Adipocyte (in vitro differentiated cells): ENCODE data around the gene GARS1.
"Not testable (repeated sequence)": the region's sequence is repeated elsewhere in the genome, so short reads cannot be mapped to it uniquely, and the experiment has no call there.

Source experiments
- DNase-seq: peaks from one replicate; pipeline ENCODE4 v3.0.0-alpha.2; 2015; ENCODE audit warnings: low read depth
- H3K27me3 ChIP-seq: replicated peaks from 2 replicates; pipeline ENCODE4 v1.7.0; 2013; ENCODE audit warnings: mild to moderate bottlenecking, low read length, moderate library complexity; ENCODE audit not compliant: control insufficient read depth, insufficient read depth
- H3K36me3 ChIP-seq: 2 replicates; pipeline ENCODE4 v1.7.0; 2013; ENCODE audit warnings: low read length, mild to moderate bottlenecking, moderate library complexity; ENCODE audit not compliant: control insufficient read depth, insufficient read depth, severe bottlenecking
- H3K4me1 ChIP-seq: 2 replicates; pipeline ENCODE4 v1.7.0; 2013; ENCODE audit warnings: mild to moderate bottlenecking, low read length, moderate library complexity; ENCODE audit not compliant: control insufficient read depth, insufficient read depth
- H3K4me3 ChIP-seq: 2 replicates; pipeline ENCODE4 v1.7.0; 2013; ENCODE audit warnings: mild to moderate bottlenecking, low read length, moderate library complexity
- H3K9ac ChIP-seq: 2 replicates; pipeline ENCODE4 v1.7.0; 2013; ENCODE audit warnings: mild to moderate bottlenecking, low read length, moderate library complexity
- H3K9me3 ChIP-seq: 2 replicates; pipeline ENCODE4 v1.7.0; 2013; ENCODE audit warnings: mild to moderate bottlenecking, low read length, moderate library complexity; ENCODE audit not compliant: control insufficient read depth

GARS1 gene

DNA sequence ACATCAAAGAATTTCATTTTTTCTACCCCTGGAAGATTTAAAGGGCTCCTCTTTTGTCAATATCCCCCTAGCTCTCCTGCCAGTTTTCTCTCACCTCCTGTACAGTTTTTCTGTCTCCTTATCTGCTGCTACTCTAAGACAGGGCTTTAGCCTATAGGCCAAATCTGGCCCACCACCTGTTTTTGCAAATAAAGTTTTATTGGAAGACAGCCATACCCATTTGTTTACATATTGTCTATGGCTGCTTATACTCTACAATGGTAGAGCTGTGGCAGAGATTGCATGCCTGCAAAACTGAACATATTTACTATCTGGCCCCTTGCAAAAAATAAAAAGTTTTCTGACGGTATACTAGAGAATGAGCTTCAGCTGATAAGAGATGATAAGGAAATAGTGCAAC, 37.4 kb upstream of the GARS1 start:
- DNase-seq, result no peak
- Histone ChIP-seq H3K9me3 (no peaks in the 10 kb centered on the region), H3K4me3 (no peak overlapping the region), H3K36me3 (peaks cover 25% of the 10 kb centered on the region), H3K9ac (no peak overlapping the region), H3K27me3 (no peaks in the 10 kb centered on the region), H3K4me1 (peaks cover 19% of the 10 kb centered on the region)

- Histone ChIP-seq H3K9ac (no peak overlapping the region), H3K27me3 (no peaks in the 10 kb centered on the region), H3K9me3 (no peaks in the 10 kb centered on the region), H3K4me1 (peaks cover 39% of the 10 kb centered on the region), H3K36me3 (peaks cover 18% of the 10 kb centered on the region), H3K4me3 (no peak overlapping the region)
- DNase-seq, result peak; percentile 63
These were observed 35.1 kb upstream of the GARS1 start for GRCh38 chr7:30559611-30560010.

DNA sequence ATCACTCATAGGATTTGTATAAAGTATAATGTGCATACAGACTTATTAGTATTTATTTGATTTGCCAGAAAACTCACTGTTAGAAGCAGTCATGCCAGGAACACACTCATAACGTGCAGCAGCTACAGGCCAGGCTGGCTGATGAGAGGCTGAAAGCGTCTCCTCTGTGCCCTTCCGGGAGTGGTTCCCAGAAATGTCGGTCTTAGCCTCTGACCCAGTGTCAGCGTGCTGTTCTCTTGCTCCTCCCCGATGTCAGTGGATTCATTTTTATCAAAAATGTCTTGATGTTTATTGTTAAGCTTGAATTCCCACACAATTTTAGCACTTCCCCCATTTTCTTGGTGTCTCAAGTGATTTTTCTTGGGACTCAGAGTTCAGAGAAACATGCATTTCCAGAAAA, 33.3 kb upstream of the GARS1 start:
- no peak for DNase-seq
- Histone ChIP-seq H3K9me3 (no peaks in the 10 kb centered on the region), H3K9ac (peak overlapping the region; percentile 71), H3K4me1 (peaks cover 39% of the 10 kb centered on the region), H3K4me3 (no peak overlapping the region), H3K36me3 (peaks cover 18% of the 10 kb centered on the region), H3K27me3 (no peaks in the 10 kb centered on the region)

DNA sequence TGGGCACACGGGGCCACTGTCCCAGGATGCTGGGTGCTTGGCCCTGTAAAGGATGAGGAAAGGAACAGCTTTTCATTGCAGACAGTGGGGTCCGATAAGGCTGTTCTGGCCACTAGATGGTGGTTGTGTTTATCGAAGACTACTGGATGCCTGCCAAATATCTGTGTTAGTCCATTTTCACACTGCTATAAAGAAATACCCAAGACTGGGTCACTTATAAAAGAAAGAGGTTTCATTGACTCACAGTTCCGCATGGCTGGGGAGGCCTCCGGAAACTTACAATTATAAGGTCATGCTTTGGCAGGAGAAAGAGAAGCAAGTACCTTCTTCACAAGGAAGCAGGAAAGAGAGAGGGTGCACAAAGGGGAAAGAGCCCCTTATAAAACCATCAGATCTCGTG, 32.2 kb upstream of the GARS1 start:
- Histone ChIP-seq H3K4me3 (no peak overlapping the region), H3K27me3 (no peaks in the 10 kb centered on the region), H3K9ac (peak overlapping the region; percentile 71), H3K9me3 (no peaks in the 10 kb centered on the region), H3K4me1 (peaks cover 39% of the 10 kb centered on the region), H3K36me3 (peaks cover 17% of the 10 kb centered on the region)
- DNase-seq, result peak; percentile 10

- peak overlapping the region; percentile 71 for H3K9ac ChIP-seq
- no peak overlapping the region for H3K4me3 ChIP-seq
- H3K9me3 ChIP-seq, result no peaks in the 10 kb centered on the region
- H3K4me1 ChIP-seq, result peaks cover 39% of the 10 kb centered on the region
- H3K27me3 ChIP-seq, result no peaks in the 10 kb centered on the region
- DNase-seq, result no peak
- peaks cover 17% of the 10 kb centered on the region for H3K36me3 ChIP-seq
These were observed 31.8 kb upstream of the GARS1 start for GRCh38 chr7:30562909-30563308.

- H3K36me3 ChIP-seq, result peaks cover 22% of the 10 kb centered on the region
- H3K4me3 ChIP-seq, result no peak overlapping the region
- no peaks in the 10 kb centered on the region for H3K9me3 ChIP-seq
- H3K9ac ChIP-seq, result peak overlapping the region; percentile 71
- H3K4me1 ChIP-seq, result peaks cover 39% of the 10 kb centered on the region
- no peaks in the 10 kb centered on the region for H3K27me3 ChIP-seq
- no peak for DNase-seq
These were observed 31.2 kb upstream of the GARS1 start for GRCh38 chr7:30563326-30563942.

DNA sequence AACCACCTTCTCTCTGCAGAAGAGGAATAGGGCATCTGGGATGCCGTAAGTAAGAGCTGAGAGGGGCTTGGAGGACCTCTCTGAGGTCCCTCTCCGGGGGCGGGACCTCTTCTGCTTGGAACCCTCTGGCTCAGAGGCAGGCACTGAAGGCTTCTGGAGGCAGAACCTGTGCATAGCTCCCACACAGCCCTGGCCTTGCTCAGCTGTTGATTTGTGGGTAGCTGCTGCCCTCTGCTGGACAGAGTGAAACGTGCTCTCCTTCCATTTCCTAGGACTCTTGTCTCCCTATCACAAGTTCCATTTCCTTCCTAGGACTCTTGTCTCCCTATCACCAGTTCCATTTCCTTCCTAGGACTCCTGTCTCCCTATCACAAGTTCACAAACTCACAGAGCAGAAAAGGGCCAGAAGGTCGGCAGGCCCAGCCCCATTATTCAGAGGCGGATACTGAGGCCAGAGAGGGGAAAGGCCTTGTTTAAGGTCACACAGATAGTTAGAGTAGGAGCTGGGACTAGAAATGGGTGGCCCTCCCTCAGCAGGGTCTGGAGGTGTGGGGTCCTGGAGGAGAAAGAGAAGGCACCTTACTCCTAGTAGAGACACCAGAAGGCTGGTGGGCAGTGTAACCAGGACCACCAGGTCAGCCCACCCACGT, 30.3 kb upstream of the GARS1 start:
- Histone ChIP-seq H3K4me3 (no peak overlapping the region), H3K4me1 (peaks cover 39% of the 10 kb centered on the region), H3K27me3 (no peaks in the 10 kb centered on the region), H3K9ac (peak overlapping the region; percentile 13), H3K36me3 (peaks cover 30% of the 10 kb centered on the region), H3K9me3 (no peaks in the 10 kb centered on the region)
- peak; percentile 90 for DNase-seq

- DNase-seq, result no peak
- peaks cover 26% of the 10 kb centered on the region for H3K4me1 ChIP-seq
- no peak overlapping the region for H3K4me3 ChIP-seq
- no peaks in the 10 kb centered on the region for H3K9me3 ChIP-seq
- H3K36me3 ChIP-seq, result peaks cover 31% of the 10 kb centered on the region
- H3K27me3 ChIP-seq, result no peaks in the 10 kb centered on the region
- H3K9ac ChIP-seq, result no peak overlapping the region
These were observed 28.1 kb upstream of the GARS1 start for GRCh38 chr7:30566596-30566995.

GRCh38 chr7:30567081-30567480, 27.6 kb upstream of the GARS1 start:
- Histone ChIP-seq H3K9ac (no peak overlapping the region), H3K36me3 (peaks cover 31% of the 10 kb centered on the region), H3K27me3 (no peaks in the 10 kb centered on the region), H3K9me3 (no peaks in the 10 kb centered on the region), H3K4me1 (peaks cover 21% of the 10 kb centered on the region), H3K4me3 (no peak overlapping the region)
- DNase-seq, result no peak

- H3K4me3 ChIP-seq, H3K27me3 ChIP-seq, H3K9me3 ChIP-seq, H3K9ac ChIP-seq, DNase-seq, H3K4me1 ChIP-seq: not testable (repeated sequence)
- peaks cover 43% of the 10 kb centered on the region for H3K36me3 ChIP-seq
These were observed 24.4 kb upstream of the GARS1 start for GRCh38 chr7:30570238-30570637.

- Histone ChIP-seq H3K36me3 (peaks cover 46% of the 10 kb centered on the region), H3K4me1 (no peaks in the 10 kb centered on the region), H3K9me3 (no peaks in the 10 kb centered on the region), H3K9ac (no peak overlapping the region), H3K4me3 (no peak overlapping the region), H3K27me3 (no peaks in the 10 kb centered on the region)
- no peak for DNase-seq
These were observed 22.4 kb upstream of the GARS1 start for GRCh38 chr7:30572212-30572841.
